H1 (cell line): ENCODE data around the gene ADRA2C. TPM values are rescaled to one million over a fixed set of nuclear protein-coding genes. Genes with fewer than 3 reads are reported as not detected.

Experiments used
- CTCF ChIA-PET: fragments of 300-600 bp; sonication (Branson Sonifier 250); formaldehyde crosslinking; loops from one replicate; lab custom pipeline; 2021; ENCODE audit not compliant: partially characterized antibody; lab: Charles Lee
- POLR2A ChIA-PET: fragments of 300-600 bp; sonication (Branson Sonifier 250); formaldehyde crosslinking; loops from one replicate; lab custom pipeline; 2021; ENCODE audit warnings: inconsistent platforms; ENCODE audit not compliant: partially characterized antibody; lab: Charles Lee
- DNase-seq, 2 experiments: peaks; one replicate each; pipeline versions ENCODE4 v3.0.0 to v3.0.0-alpha.2; 2010 to 2022; ENCODE audit warnings: low spot score in 2 of 2, low read depth in 1 of 2, mixed read lengths in 1 of 2
- FAIRE-seq: peaks from 2 replicates; lab custom pipeline; 2011; peaks lifted over from hg19 to GRCh38; lab: Jason Lieb, UNC
- H2AFZ ChIP-seq: 2 replicates; pipeline ENCODE4 v1.8.1; 2012; ENCODE audit warnings: low read length, inconsistent platforms
- H2AK5ac ChIP-seq: 2 replicates; pipeline ENCODE4 v1.6.1; 2013; ENCODE audit warnings: low read depth, low read length
- H2BK120ac ChIP-seq: replicated peaks from 2 replicates; pipeline ENCODE3; 2013; ENCODE audit warnings: low read depth, low read length, inconsistent platforms
- H2BK12ac ChIP-seq: 2 replicates; pipeline ENCODE4 v1.6.1; 2013; ENCODE audit warnings: low read depth, low read length
- H2BK15ac ChIP-seq: 2 replicates; pipeline ENCODE4 v1.6.1; 2013; ENCODE audit warnings: low read length
- H2BK20ac ChIP-seq: 2 replicates; pipeline ENCODE4 v1.6.1; 2013; ENCODE audit warnings: low read length
- H2BK5ac ChIP-seq: 2 replicates; pipeline ENCODE4 v1.6.1; 2013; ENCODE audit warnings: low read depth, low read length
- H3K14ac ChIP-seq: 2 replicates; pipeline ENCODE4 v1.6.1; 2013; ENCODE audit warnings: inconsistent platforms; ENCODE audit not compliant: insufficient read length
- H3K18ac ChIP-seq: 2 replicates; pipeline ENCODE4 v1.6.1; 2013; ENCODE audit warnings: low read length; ENCODE audit errors: extremely low read depth
- H3K23ac ChIP-seq: 2 replicates; pipeline ENCODE4 v1.6.1; 2013; ENCODE audit warnings: inconsistent platforms; ENCODE audit not compliant: insufficient read length
- H3K23me2 ChIP-seq: 2 replicates; pipeline ENCODE4 v1.6.1; 2013; ENCODE audit warnings: low read depth, low read length
- H3K27ac ChIP-seq: 2 replicates; pipeline ENCODE4 v1.6.1; 2011; ENCODE audit warnings: low read depth, low read length, inconsistent platforms
- H3K27me3 ChIP-seq, 4 experiments: replicated peaks in 1 of 4; 1 replicate in 1 of 4; 2 replicates in 3 of 4; pipeline versions ENCODE4 v1.6.1 to v1.8.1; 2011 to 2013; ENCODE audit warnings: low read length in 3 of 4, mild to moderate bottlenecking in 3 of 4, inconsistent platforms in 2 of 4, mixed read lengths in 2 of 4, moderate library complexity in 1 of 4; ENCODE audit not compliant: control insufficient read depth in 3 of 4, insufficient read depth in 3 of 4; ENCODE audit errors: extremely low read depth in 1 of 4
- H3K36me3 ChIP-seq, 4 experiments: 2 replicates each; pipeline versions ENCODE4 v1.6.1 to v1.8.1; 2011 to 2013; ENCODE audit warnings: mild to moderate bottlenecking in 4 of 4, low read length in 3 of 4, moderate library complexity in 2 of 4, control low read depth in 1 of 4, inconsistent platforms in 1 of 4; ENCODE audit not compliant: insufficient read depth in 4 of 4, control insufficient read depth in 2 of 4
- H3K4ac ChIP-seq: replicated peaks from 2 replicates; pipeline ENCODE3; 2013; ENCODE audit warnings: low read length, low read depth, mixed read lengths, inconsistent platforms; ENCODE audit not compliant: insufficient read length
- H3K4me1 ChIP-seq, 4 experiments: replicated peaks in 1 of 4; 1 replicate in 1 of 4; 2 replicates in 3 of 4; pipeline versions ENCODE4 v1.6.1 to v1.8.1; 2011 to 2013; ENCODE audit warnings: low read length in 3 of 4, inconsistent platforms in 2 of 4, mixed read lengths in 1 of 4; ENCODE audit not compliant: insufficient read depth in 4 of 4, control insufficient read depth in 3 of 4
- H3K4me2 ChIP-seq, 2 experiments: 2 replicates each; pipeline versions ENCODE4 v1.6.1 to v1.8.1; 2011 to 2013; ENCODE audit warnings: low read depth in 2 of 2, low read length in 2 of 2, control low read depth in 1 of 2, inconsistent platforms in 1 of 2, mild to moderate bottlenecking in 1 of 2; ENCODE audit not compliant: insufficient read depth in 1 of 2
- H3K4me3 ChIP-seq, 4 experiments: fragments of 200-600, 300-600 bp in 1 of 4; sonication (generic), shearing (Covaris generic), sonication (Bioruptor Twin) in 1 of 4; 2 replicates each; pipeline versions ENCODE4 v1.5.1 to v1.8.1; 2011 to 2016; ENCODE audit warnings: low read length in 4 of 4, low read depth in 3 of 4, control low read depth in 2 of 4, inconsistent platforms in 2 of 4, mild to moderate bottlenecking in 2 of 4, mixed read lengths in 1 of 4, moderate library complexity in 1 of 4; ENCODE audit not compliant: insufficient read depth in 2 of 4; ENCODE audit errors: extremely low read depth in 1 of 4
- H3K56ac ChIP-seq: replicated peaks from 2 replicates; pipeline ENCODE3; 2013; ENCODE audit warnings: low read depth, mild to moderate bottlenecking, mixed read lengths, low read length, inconsistent platforms; ENCODE audit not compliant: insufficient read length
- H3K79me1 ChIP-seq: 2 replicates; pipeline ENCODE4 v1.6.1; 2013; ENCODE audit warnings: low read depth, low read length, control low read depth
- H3K79me2 ChIP-seq, 2 experiments: 2 replicates each; pipeline versions ENCODE4 v1.6.1 to v1.8.1; 2012 to 2013; ENCODE audit warnings: low read length in 2 of 2, mild to moderate bottlenecking in 2 of 2, inconsistent platforms in 1 of 2; ENCODE audit not compliant: insufficient read depth in 2 of 2, control insufficient read depth in 1 of 2
- H3K9ac ChIP-seq, 4 experiments: replicated peaks in 1 of 4; 1 replicate in 1 of 4; 2 replicates in 3 of 4; pipeline versions ENCODE4 v1.6.1 to v1.8.1; 2011 to 2013; ENCODE audit warnings: low read depth in 3 of 4, low read length in 3 of 4, control low read depth in 2 of 4, mild to moderate bottlenecking in 2 of 4, moderate library complexity in 2 of 4, inconsistent platforms in 1 of 4; ENCODE audit errors: extremely low read depth in 1 of 4
- H3K9me3 ChIP-seq, 2 experiments: 2 replicates each; pipeline versions ENCODE4 v1.6.1 to v1.8.1; 2012 to 2013; ENCODE audit warnings: mild to moderate bottlenecking in 2 of 2, moderate library complexity in 2 of 2, control low read depth in 1 of 2, inconsistent platforms in 1 of 2, low read depth in 1 of 2, low read length in 1 of 2, mixed read lengths in 1 of 2; ENCODE audit not compliant: insufficient read depth in 2 of 2
- H4K20me1 ChIP-seq, 2 experiments: replicated peaks in 1 of 2; 2 replicates each; pipeline versions ENCODE3 to v1.8.1; 2011 to 2013; ENCODE audit warnings: inconsistent platforms in 2 of 2, low read length in 2 of 2, mild to moderate bottlenecking in 1 of 2; ENCODE audit not compliant: insufficient read depth in 2 of 2, control insufficient read depth in 1 of 2
- H4K5ac ChIP-seq: 2 replicates; pipeline ENCODE4 v1.6.1; 2013; ENCODE audit warnings: low read length, low read depth, mixed read lengths, inconsistent platforms; ENCODE audit not compliant: insufficient read length
- H4K8ac ChIP-seq: 2 replicates; pipeline ENCODE4 v1.8.0; 2013; ENCODE audit warnings: mild to moderate bottlenecking, moderate library complexity, low read length, inconsistent platforms; ENCODE audit not compliant: insufficient read depth; ENCODE audit errors: extremely low read depth
- H4K91ac ChIP-seq: replicated peaks from 2 replicates; pipeline ENCODE3; 2013; ENCODE audit warnings: low read length, mixed read lengths, inconsistent platforms; ENCODE audit not compliant: insufficient read length
- ASH2L ChIP-seq: fragments of 200-600, 300-600 bp; sonication (generic); IDR thresholded peaks from one replicate; pipeline ENCODE4 v1.7.1; 2017; ENCODE audit warnings: low read length
- FOSL1 ChIP-seq: IDR thresholded peaks from 2 replicates; pipeline ENCODE4 v1.6.1; 2011; ENCODE audit warnings: mild to moderate bottlenecking, low read depth, low read length, moderate library complexity; ENCODE audit not compliant: insufficient read depth
- HDAC6 ChIP-seq: IDR thresholded peaks from one replicate; pipeline ENCODE4 v1.7.1; 2012; ENCODE audit warnings: low read depth, mild to moderate bottlenecking, inconsistent platforms, low read length, moderate library complexity
- PHF8 ChIP-seq: fragments of 200-600 bp; sonication (generic); conservative IDR thresholded peaks from 2 replicates; pipeline ENCODE4 v1.7.1; 2012; ENCODE audit warnings: low read depth, mild to moderate bottlenecking, inconsistent platforms, low read length, moderate library complexity
- POLR2AphosphoS5 ChIP-seq: IDR thresholded peaks from 2 replicates; pipeline ENCODE4 v1.6.1; 2011; ENCODE audit warnings: low read depth, low read length
- RAD21 ChIP-seq, 2 experiments: IDR thresholded peaks in 1 of 2; conservative IDR thresholded peaks in 1 of 2; 2 replicates each; pipeline ENCODE4 v1.6.1; 2011; ENCODE audit warnings: low read depth in 2 of 2, low read length in 2 of 2, improper control_type of control experiment in 1 of 2, inconsistent platforms in 1 of 2, mild to moderate bottlenecking in 1 of 2, moderate library complexity in 1 of 2
- RFX5 ChIP-seq: IDR thresholded peaks from 2 replicates; pipeline ENCODE4 v1.6.1; 2011; ENCODE audit warnings: low read depth, low read length, improper control_type of control experiment, borderline replicate concordance
- SP2 ChIP-seq: IDR thresholded peaks from 2 replicates; pipeline ENCODE4 v1.6.1; 2012; ENCODE audit warnings: mild to moderate bottlenecking, low read length, inconsistent platforms
- SRF ChIP-seq: IDR thresholded peaks from 2 replicates; pipeline ENCODE4 v1.6.1; 2011; ENCODE audit warnings: mild to moderate bottlenecking, low read depth, low read length, moderate library complexity
- TBP ChIP-seq: IDR thresholded peaks from 2 replicates; pipeline ENCODE4 v1.6.1; 2011; ENCODE audit warnings: low read depth, low read length, improper control_type of control experiment
- TEAD4 ChIP-seq: IDR thresholded peaks from 2 replicates; pipeline ENCODE4 v1.6.1; 2012; ENCODE audit warnings: low read depth, low read length, inconsistent platforms, mixed read lengths
- WGBS, 2 experiments: shearing (Covaris generic) in 1 of 2; methylation state at CpG; one replicate each; pipeline versions ENCODE4 v1.1.6 to v1.1.7; 2013 to 2015; ENCODE audit warnings: low lambda C conversion rate in 2 of 2, mixed read lengths in 2 of 2, inconsistent platforms in 1 of 2, low coverage in 1 of 2, missing lambda C conversion rate in 1 of 2; ENCODE audit not compliant: insufficient replicate concordance in 2 of 2, insufficient coverage in 1 of 2, insufficient read length in 1 of 2; ENCODE audit errors: extremely low coverage in 1 of 2, missing lambda C conversion rate in 1 of 2; 5-methylcytosine and 5-hydroxymethylcytosine counted together
- polyA plus RNA-seq, 7 experiments: library from polyadenylated mRNA; depleted of rRNA in 3 of 7; stranded (reverse) in 5 of 7; unstranded in 2 of 7; fragments of >200 nt in 5 of 7; fragments of 200-250 nt in 2 of 7; gene quantifications; 1 replicate in 5 of 7; 2 replicates in 1 of 7; 4 replicates in 1 of 7; pipeline versions ENCODE4 v1.2.1 to v1.2.3, GENCODE V29; 2011 to 2013; ENCODE audit warnings: missing spikeins in 2 of 7, mixed read lengths in 2 of 7
- total RNA-seq: library from RNA; stranded (reverse); fragmentation: NEBNext Ultra II Directional; extraction: Animal tissue kit (Norgen Biotek cat#: 25700); gene quantifications from 2 replicates; pipeline ENCODE4 v1.2.1, GENCODE V29; 2021
- TF ChIP-seq, protein P1 (sequence below), 3 experiments: IDR thresholded peaks; 1 replicate in 2 of 3; 2 replicates in 1 of 3; pipeline versions ENCODE4 v1.5.1 to v1.6.1; 2011; ENCODE audit warnings: low read length in 3 of 3, mild to moderate bottlenecking in 3 of 3, inconsistent platforms in 2 of 3, low read depth in 1 of 3, moderate library complexity in 1 of 3; ENCODE audit not compliant: insufficient read depth in 1 of 3; ENCODE audit errors: control extremely low read depth in 1 of 3

The ADRA2C gene
- total and polyA plus RNA-seq, 2 of the 8 experiments (the other 6 are each of a cell fraction or from before 2014, with no cell fraction given) = 14.6 to 14.8 TPM

DNA sequence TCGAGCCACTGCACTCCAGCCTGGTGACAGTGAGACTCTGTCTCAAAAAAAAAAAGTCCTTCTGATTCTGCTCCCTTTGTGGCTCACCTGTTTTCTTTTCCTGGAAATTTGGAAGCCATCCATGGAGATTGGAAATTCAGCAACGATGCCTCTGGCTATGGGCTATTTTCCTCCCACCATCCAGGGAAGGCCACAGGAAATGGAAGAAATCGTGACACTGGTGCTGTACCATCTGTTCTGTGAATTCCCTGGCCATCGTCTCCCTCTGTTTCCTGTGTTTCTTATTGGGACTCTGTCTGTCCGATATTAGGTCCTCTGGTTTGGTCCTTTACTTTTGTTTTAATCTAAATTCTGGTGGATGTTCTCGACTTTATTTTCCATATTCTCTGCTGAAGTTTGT is 29.4 kb upstream of the ADRA2C start:
- FAIRE-seq = no peak
- Histone ChIP-seq H3K18ac (no peak overlapping the region), H3K79me1 (no peaks in the 10 kb centered on the region), H3K4me2 (no peak overlapping the region), H3K4me1 (peaks cover 0 to 9% (median under 1%) of the 10 kb centered on the region in 4 experiments; a peak in 5 of 7 replicates), H2BK5ac (no peak overlapping the region), H4K20me1 (no peaks in the 10 kb centered on the region), H3K4me3 (no peak overlapping the region), H4K91ac (no peak overlapping the region), H2BK120ac (no peak overlapping the region), H3K79me2 (no peaks in the 10 kb centered on the region), H3K23ac (no peak overlapping the region), H4K8ac (no peak overlapping the region), H3K14ac (no peak overlapping the region), H3K4ac (no peak overlapping the region), H2AFZ (no peak overlapping the region), H4K5ac (no peak overlapping the region), H3K9me3 (no peaks in the 10 kb centered on the region), H3K27me3 (no peaks in the 10 kb centered on the region), H3K27ac (no peak overlapping the region), H2BK20ac (no peak overlapping the region), H3K9ac (no peak overlapping the region), H3K36me3 (no peaks in the 10 kb centered on the region), H3K23me2 (no peaks in the 10 kb centered on the region), H3K56ac (no peak overlapping the region), H2BK12ac (no peak overlapping the region), H2BK15ac (no peak overlapping the region), H2AK5ac (no peak overlapping the region)
- WGBS, 2 experiments = 85% methylated on average over 6 of the region's 6 CpGs; no CpG with 5 or more reads in 1 of the 2 experiments
- POLR2A ChIA-PET = no interaction called here
- DNase-seq = no peak
- CTCF ChIA-PET = interaction anchor here (0.9 to 2.3 kb wide), 6 partner anchors 11 to 69 kb away, joined by 3 to 5 read pairs (median 3); no protein-coding TSS in a partner anchor
- TF ChIP-seq TEAD4 (no peak), RAD21 (IDR thresholded peaks at IDR 0.05 in 1 of 2, conservative IDR thresholded peaks at IDR 0.05 in 1 of 2; ENCODE audit: low read depth in 2 of 2, low read length in 2 of 2) (no peak), POLR2AphosphoS5 (no peak), SP2 (no peak), TBP (no peak), PHF8 (no peak), SRF (no peak), ASH2L (no peak), HDAC6 (no peak), RFX5 (no peak), FOSL1 (no peak)
- TF ChIP-seq, protein P1, sequence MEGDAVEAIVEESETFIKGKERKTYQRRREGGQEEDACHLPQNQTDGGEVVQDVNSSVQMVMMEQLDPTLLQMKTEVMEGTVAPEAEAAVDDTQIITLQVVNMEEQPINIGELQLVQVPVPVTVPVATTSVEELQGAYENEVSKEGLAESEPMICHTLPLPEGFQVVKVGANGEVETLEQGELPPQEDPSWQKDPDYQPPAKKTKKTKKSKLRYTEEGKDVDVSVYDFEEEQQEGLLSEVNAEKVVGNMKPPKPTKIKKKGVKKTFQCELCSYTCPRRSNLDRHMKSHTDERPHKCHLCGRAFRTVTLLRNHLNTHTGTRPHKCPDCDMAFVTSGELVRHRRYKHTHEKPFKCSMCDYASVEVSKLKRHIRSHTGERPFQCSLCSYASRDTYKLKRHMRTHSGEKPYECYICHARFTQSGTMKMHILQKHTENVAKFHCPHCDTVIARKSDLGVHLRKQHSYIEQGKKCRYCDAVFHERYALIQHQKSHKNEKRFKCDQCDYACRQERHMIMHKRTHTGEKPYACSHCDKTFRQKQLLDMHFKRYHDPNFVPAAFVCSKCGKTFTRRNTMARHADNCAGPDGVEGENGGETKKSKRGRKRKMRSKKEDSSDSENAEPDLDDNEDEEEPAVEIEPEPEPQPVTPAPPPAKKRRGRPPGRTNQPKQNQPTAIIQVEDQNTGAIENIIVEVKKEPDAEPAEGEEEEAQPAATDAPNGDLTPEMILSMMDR (IDR thresholded peaks at IDR 0.05; ENCODE audit: control extremely low read depth in 1 of 3, insufficient read depth in 1 of 3, low read depth in 1 of 3, low read length in 3 of 3) = no peak
